ENCODE measurements around the gene GSC.
"Not testable (repeated sequence)": the region's sequence is repeated elsewhere in the genome, so short reads cannot be mapped to it uniquely, and the experiment has no call there.

GSC gene

DNA sequence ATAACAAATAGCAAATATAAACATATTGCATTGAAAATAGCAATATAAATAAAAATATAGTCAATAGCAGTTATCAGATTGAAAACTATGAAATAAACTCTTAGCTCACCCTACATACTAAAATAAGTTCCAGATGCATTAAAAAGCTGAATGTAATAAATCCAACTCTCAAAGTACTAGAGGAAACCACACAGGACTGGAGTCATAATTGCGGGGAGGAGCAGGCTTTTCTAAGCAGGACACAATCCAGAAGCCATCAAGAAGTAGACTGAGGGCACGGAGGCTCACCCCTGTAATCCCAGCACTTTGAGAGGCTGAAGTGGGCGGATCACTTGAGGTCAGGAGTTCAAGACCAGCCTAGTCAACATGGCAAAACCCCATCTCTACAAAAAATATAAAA lies 22.2 kb downstream of the GSC start:
- H3K4me3 ChIP-seq (ENCODE audit: low read depth, low read length): no peak overlapping the region

DNA sequence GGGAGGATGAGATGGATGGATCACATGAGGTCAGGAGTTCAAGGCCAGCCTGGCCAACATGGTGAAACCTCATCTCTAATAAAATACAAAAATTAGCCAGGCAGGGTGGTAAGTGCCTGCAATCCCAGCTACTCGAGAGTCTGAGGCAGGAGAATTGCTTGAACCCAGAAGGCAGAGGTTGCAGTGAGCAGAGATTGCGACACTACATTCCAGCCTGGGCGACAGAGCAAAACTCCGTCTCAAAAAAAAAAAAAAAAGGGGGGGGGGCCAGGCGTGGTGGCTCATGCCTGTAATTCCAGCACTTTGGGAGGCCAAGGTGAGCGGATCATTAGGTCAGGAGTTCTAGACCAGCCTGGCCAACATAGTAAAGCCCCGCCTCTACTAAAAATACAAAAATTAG lies 22.8 kb downstream of the GSC start:
- H3K4me3 ChIP-seq (ENCODE audit: low read depth, low read length): not testable (repeated sequence)

DNA sequence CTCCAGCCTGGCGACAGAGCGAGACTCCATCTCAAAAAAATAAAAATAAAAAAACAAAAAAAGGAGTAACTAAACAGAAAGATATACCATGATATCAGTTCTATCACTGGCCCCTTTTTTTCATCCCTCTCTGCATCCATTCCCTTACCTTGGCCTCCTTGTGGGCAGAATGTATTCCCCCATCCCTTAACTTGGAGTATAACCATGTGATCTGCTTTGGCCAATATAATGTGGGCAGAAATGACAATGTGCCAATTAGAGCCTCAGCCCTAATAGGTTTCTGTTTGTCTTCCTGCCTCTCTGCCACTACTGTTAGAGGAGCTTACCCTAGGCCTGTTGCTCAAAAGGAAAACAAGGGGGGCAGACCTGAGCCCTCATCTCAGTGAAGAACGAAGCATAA lies 23.8 kb downstream of the GSC start:
- no peak overlapping the region for H3K4me3 ChIP-seq (ENCODE audit: low read depth, low read length)

DNA sequence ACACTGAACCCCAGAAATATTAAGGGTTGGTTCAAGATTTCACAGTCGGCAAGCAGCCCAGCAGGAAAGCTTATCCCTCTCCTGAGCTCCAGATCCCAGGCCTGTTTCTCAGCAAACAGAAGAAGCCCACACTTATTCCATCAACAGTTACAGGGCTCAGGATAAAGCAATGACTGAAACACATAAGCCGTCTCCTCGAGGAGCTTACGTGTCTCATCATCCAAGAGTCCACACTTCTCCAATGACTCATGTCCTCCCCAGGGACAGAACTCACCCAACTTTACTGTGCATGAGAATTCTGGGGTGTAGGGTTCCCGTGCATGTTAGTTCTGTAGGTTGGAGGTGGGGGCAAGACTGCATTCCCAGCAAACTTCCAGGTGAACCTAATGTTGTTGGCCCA lies 31.2 kb downstream of the GSC start:
- no peak overlapping the region for H3K4me3 ChIP-seq (ENCODE audit: low read depth, low read length)

DNA sequence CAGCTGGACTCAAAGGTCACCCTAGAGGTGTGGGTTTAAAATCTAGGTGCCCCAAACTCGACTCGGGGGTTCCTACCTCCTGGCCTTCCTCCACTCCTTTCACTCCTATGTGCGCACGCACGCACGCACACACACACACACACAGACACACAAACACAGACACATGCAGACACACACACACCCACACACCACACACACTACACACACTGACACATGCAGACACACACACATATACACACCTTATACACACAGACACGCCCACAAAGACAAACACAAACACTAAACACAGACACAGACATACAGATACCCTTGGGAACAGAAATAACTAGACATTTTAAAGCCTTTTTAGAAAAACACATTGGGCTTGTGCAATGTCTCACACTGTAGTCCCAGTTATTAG lies 31.8 kb downstream of the GSC start:
- no peak overlapping the region for H3K4me3 ChIP-seq (ENCODE audit: low read depth, low read length)

DNA sequence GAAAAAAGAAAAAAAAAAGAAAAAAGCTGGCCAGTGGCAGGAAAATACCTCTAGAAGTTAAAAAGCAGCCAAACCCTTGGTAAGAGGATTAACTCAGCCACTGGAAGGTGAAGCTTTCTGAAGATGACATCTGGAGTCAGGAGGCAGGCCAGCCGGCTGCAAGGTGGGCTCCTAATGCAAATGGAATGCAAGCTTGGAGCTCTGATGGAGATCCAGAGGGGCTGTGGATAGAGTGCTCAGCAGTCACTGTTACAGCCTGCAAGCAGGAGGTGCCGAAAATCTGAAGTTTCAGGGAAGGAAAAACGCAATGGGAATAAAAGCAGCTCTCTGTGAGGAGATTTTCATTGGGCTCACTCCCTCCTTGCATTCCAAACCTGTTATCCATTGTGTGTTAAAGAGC lies 41.0 kb downstream of the GSC start:
- H3K4me3 ChIP-seq (ENCODE audit: low read depth, low read length): no peak overlapping the region

DNA sequence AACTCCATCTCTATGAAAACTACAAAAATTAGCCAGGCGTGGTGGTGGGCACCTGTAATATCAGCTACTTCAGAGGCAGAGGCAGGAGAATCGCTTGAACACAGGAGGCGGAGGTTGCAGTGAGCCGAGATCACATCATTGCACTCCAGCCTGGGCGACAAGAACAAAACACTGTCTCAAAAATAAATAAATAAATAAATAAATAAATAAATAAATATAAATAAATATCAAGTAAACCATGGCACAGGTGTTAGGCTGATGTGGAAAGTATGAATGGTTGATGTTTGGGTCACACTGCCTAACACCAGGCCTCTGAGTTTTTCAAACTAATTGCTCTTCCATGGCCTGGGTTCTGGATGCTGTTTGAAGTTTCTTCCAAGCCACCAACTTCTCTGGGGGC lies 41.5 kb downstream of the GSC start:
- not testable (repeated sequence) for H3K4me3 ChIP-seq (ENCODE audit: low read depth, low read length)

DNA sequence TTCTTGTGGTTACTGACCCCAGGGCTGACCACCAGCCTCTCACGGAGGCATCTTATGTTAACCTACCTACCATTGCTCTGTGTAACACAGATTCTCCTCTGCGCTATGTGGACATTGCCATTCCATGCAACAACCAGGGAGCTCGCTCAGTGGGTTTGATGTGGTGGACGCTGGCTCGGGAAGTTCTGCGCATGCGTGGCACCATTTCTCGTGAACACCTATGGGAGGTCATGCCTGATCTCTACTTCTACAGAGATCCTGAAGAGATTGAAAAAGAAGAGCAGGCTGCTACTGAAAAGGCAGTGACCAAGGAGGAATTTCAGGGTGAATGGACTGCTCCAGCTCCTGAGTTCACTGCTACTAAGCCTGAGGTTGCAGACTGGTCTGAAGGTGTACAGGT lies 43.3 kb downstream of the GSC start:
- not testable (repeated sequence) for H3K4me3 ChIP-seq (ENCODE audit: low read depth, low read length)

DNA sequence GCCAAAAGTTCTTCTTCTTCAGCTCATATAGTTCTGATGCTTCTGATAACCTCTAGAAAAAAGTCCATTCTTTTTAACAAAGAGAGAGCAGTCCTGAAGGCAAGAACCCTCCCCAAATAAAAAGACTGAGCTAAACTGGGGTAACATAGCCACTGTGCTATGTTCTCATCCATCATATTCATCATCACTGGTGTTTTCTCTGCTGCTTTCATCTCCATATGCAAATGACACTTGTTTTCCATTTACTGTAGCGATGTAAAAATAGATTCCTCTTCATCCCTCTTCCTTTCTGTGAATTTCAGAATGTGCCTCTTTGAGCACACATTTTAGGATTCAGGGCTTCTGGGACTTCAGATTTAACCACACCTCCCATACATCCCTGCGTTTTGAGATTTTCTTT lies 44.9 kb downstream of the GSC start:
- no peak overlapping the region for H3K4me3 ChIP-seq (ENCODE audit: low read depth, low read length)

DNA sequence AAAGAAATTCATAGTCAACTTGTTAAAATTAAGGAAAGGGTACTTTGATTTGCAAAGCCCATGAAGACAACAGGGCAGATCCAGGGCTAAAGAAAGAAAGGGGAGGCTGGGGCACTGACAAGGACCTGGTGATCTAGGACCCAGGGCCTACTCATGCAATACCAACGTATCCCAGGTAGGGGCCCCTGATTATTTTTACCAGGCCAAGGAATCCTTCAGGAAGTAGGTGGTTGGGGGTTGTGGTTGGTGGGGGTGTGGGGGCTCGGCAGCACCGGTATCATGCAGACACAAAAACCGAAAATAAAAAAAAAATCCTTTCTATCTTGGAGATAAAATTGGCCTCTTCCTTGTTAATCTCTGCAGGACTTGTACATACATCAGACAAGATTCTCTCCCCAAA lies 47.5 kb downstream of the GSC start:
- no peak overlapping the region for H3K4me3 ChIP-seq (ENCODE audit: low read depth, low read length)

Measured in iPS-11a (cell line).